ENCODE results near the gene FBXO40.

- TF ChIP-seq EP300 (IDR thresholded peaks at IDR 0.05; ENCODE audit: borderline replicate concordance in 1 of 2, low read depth in 2 of 2, low read length in 2 of 2) (no peak), CTCF (IDR thresholded peaks at IDR 0.05; ENCODE audit: control extremely low read depth in 1 of 3, insufficient read depth in 1 of 3, low read depth in 1 of 3, low read length in 3 of 3) (no peak), GTF2F1 (IDR thresholded peaks at IDR 0.05; ENCODE audit: borderline replicate concordance, low read depth, low read length) (no peak), TAF1 (IDR thresholded peaks at IDR 0.05; ENCODE audit: low read depth, low read length) (no peak), HDAC2 (IDR thresholded peaks at IDR 0.05; ENCODE audit: borderline replicate concordance in 1 of 2, low read depth in 2 of 2, low read length in 2 of 2) (no peak), EZH2 (IDR thresholded peaks at IDR 0.05; ENCODE audit: low read depth, low read length, severe bottlenecking) (no peak), SP1 (IDR thresholded peaks at IDR 0.05; ENCODE audit: low read depth, low read length) (no peak), BACH1 (IDR thresholded peaks at IDR 0.05; ENCODE audit: low read length) (no peak), RFX5 (IDR thresholded peaks at IDR 0.05; ENCODE audit: borderline replicate concordance, low read depth, low read length) (no peak), SP2 (IDR thresholded peaks at IDR 0.05; ENCODE audit: low read length) (no peak), JUND (IDR thresholded peaks at IDR 0.05; ENCODE audit: low read length) (no peak), SIX5 (IDR thresholded peaks at IDR 0.05; ENCODE audit: low read depth, low read length) (no peak), ZNF274 (IDR thresholded peaks at IDR 0.05; ENCODE audit: borderline replicate concordance, extremely low read depth, low read length) (no peak)
Observed at GRCh38 chr3:121642601-121643314, 49.6 kb downstream of the FBXO40 start.
